ENCODE results near the gene ADI1. TPM values are rescaled to one million over a fixed set of nuclear protein-coding genes. Genes with fewer than 3 reads are reported as not detected.

Gene ADI1
- polyA plus RNA-seq, 1 of the 3 experiments (the other 2 are of a cell fraction) = 67.2 TPM

- TF ChIP-seq, protein P1, sequence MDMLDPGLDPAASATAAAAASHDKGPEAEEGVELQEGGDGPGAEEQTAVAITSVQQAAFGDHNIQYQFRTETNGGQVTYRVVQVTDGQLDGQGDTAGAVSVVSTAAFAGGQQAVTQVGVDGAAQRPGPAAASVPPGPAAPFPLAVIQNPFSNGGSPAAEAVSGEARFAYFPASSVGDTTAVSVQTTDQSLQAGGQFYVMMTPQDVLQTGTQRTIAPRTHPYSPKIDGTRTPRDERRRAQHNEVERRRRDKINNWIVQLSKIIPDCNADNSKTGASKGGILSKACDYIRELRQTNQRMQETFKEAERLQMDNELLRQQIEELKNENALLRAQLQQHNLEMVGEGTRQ (IDR thresholded peaks at IDR 0.05; ENCODE audit: borderline replicate concordance, low read depth, low read length) = no peak
- TF ChIP-seq RXRA (IDR thresholded peaks at IDR 0.05; ENCODE audit: borderline replicate concordance, low read depth) (no peak), TAF1 (IDR thresholded peaks at IDR 0.05; ENCODE audit: borderline replicate concordance, low read depth, low read length) (no peak), FOXJ3 (CRISPR knock-in tag; IDR thresholded peaks at IDR 0.05) (no peak), GABPA (IDR thresholded peaks at IDR 0.05; ENCODE audit: low read depth) (no peak), MAX (IDR thresholded peaks at IDR 0.05; ENCODE audit: low read depth) (no peak), TEAD4 (IDR thresholded peaks at IDR 0.05; ENCODE audit: borderline replicate concordance, insufficient read depth) (no peak), SMC3 (IDR thresholded peaks at IDR 0.05; ENCODE audit: low read depth, low read length) (no peak), EZH2phosphoT487 (IDR thresholded peaks at IDR 0.05; ENCODE audit: borderline replicate concordance, low read depth) (no peak)
Observed at GRCh38 chr2:3478846-3479385, 40.4 kb downstream of the ADI1 start (continued).

- Histone ChIP-seq H3F3A (replicated peaks; ENCODE audit: insufficient read depth) (no peaks in the 10 kb centered on the region), H3K9me3 (no peaks in the 10 kb centered on the region), H2AFZ (ENCODE audit: low read depth) (no peak overlapping the region), H3K4me1 (ENCODE audit: control insufficient read depth in 1 of 2, insufficient read depth in 2 of 2, low read depth in 1 of 2, low read length in 1 of 2) (0 out of 4 replicates have a peak, but pooled peaks cover 0 to 2% of the 10 kb centered on the region in 2 experiments), H3K4me2 (no peak overlapping the region), H3K27me3 (ENCODE audit: insufficient read depth) (no peaks in the 10 kb centered on the region), H3K36me3 (replicated peaks in 1 of 2; ENCODE audit: control insufficient read depth in 1 of 2, insufficient read depth in 2 of 2, low read length in 1 of 2) (peaks cover 0 to 56% of the 10 kb centered on the region in 2 experiments), H3K9me2 (no peaks in the 10 kb centered on the region), H3K9ac (no peak overlapping the region), H3K27ac (ENCODE audit: low read depth in 2 of 2, low read length in 1 of 2) (no peak overlapping the region; a peak in 1 of 4 replicates), H3K79me2 (ENCODE audit: insufficient read depth) (no peaks in the 10 kb centered on the region), H3K4me3 (ENCODE audit: low read depth in 2 of 2, low read length in 1 of 2) (no peak overlapping the region), H4K20me1 (ENCODE audit: insufficient read depth) (no peaks in the 10 kb centered on the region)
- no peak for DNase-seq
- 89% methylated on average over 5 of the region's 5 CpGs for WGBS (ENCODE audit: low lambda C conversion rate)
- ChIA-PET CTCF (interaction anchor here (15.2 kb wide), 1 partner anchor 14 kb away, joined by 127 read pairs; no protein-coding TSS in a partner anchor), POLR2A (no interaction called here)
- TF ChIP-seq CHD2 (IDR thresholded peaks at IDR 0.05; ENCODE audit: low read length, partially characterized antibody) = no peak
- no peak for TF ChIP-seq EZH2phosphoT487 (IDR thresholded peaks at IDR 0.05; ENCODE audit: borderline replicate concordance, low read depth)
- TF ChIP-seq, protein P1 (IDR thresholded peaks at IDR 0.05; ENCODE audit: borderline replicate concordance, low read depth, low read length) = no peak
- no peak for TF ChIP-seq SMC3 (IDR thresholded peaks at IDR 0.05; ENCODE audit: low read depth, low read length)
- TF ChIP-seq JUND (IDR thresholded peaks at IDR 0.05) = no peak
- TF ChIP-seq FOXM1 (IDR thresholded peaks at IDR 0.05; ENCODE audit: low read depth) = no peak
- TF ChIP-seq, protein P2, sequence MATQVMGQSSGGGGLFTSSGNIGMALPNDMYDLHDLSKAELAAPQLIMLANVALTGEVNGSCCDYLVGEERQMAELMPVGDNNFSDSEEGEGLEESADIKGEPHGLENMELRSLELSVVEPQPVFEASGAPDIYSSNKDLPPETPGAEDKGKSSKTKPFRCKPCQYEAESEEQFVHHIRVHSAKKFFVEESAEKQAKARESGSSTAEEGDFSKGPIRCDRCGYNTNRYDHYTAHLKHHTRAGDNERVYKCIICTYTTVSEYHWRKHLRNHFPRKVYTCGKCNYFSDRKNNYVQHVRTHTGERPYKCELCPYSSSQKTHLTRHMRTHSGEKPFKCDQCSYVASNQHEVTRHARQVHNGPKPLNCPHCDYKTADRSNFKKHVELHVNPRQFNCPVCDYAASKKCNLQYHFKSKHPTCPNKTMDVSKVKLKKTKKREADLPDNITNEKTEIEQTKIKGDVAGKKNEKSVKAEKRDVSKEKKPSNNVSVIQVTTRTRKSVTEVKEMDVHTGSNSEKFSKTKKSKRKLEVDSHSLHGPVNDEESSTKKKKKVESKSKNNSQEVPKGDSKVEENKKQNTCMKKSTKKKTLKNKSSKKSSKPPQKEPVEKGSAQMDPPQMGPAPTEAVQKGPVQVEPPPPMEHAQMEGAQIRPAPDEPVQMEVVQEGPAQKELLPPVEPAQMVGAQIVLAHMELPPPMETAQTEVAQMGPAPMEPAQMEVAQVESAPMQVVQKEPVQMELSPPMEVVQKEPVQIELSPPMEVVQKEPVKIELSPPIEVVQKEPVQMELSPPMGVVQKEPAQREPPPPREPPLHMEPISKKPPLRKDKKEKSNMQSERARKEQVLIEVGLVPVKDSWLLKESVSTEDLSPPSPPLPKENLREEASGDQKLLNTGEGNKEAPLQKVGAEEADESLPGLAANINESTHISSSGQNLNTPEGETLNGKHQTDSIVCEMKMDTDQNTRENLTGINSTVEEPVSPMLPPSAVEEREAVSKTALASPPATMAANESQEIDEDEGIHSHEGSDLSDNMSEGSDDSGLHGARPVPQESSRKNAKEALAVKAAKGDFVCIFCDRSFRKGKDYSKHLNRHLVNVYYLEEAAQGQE (IDR thresholded peaks at IDR 0.05; ENCODE audit: low read depth, low read length) = no peak
- TF ChIP-seq RFX5 (IDR thresholded peaks at IDR 0.05; ENCODE audit: low read length) = no peak
- TF ChIP-seq FOSL2 (IDR thresholded peaks at IDR 0.05; ENCODE audit: borderline replicate concordance, low read depth) = no peak
- TF ChIP-seq RCOR1 (IDR thresholded peaks at IDR 0.05; ENCODE audit: low read length) = no peak
- TF ChIP-seq GATA2 (CRISPR knock-in tag; IDR thresholded peaks at IDR 0.05) = no peak
- no peak for TF ChIP-seq ZBTB33 (IDR thresholded peaks at IDR 0.05; ENCODE audit: borderline replicate concordance, low read depth)
Observed at GRCh38 chr2:3476985-3477327, 42.4 kb downstream of the ADI1 start.

Measured in SK-N-SH (cell line).